Hepatocyte (in vitro differentiated cells): ENCODE data around the gene MAD1L1. TPM values are rescaled to one million over a fixed set of nuclear protein-coding genes. Genes with fewer than 3 reads are reported as not detected.

Source experiments
- DNase-seq: peaks from one replicate; pipeline ENCODE4 v3.0.0-alpha.2; 2016; ENCODE audit warnings: low spot score
- H2AFZ ChIP-seq: fragments of 200-600 bp; sonication (generic); 2 replicates; pipeline ENCODE4 v1.6.0; 2016; ENCODE audit warnings: antibody characterized with exemption, mild to moderate bottlenecking
- H3K27ac ChIP-seq: fragments of 200-600 bp; sonication (generic); 2 replicates; pipeline ENCODE4 v1.5.1; 2016; ENCODE audit warnings: mild to moderate bottlenecking
- H3K27me3 ChIP-seq: fragments of 200-600 bp; sonication (generic); 2 replicates; pipeline ENCODE4 v1.6.1; 2016
- H3K36me3 ChIP-seq: fragments of 200-600 bp; sonication (generic); replicated peaks from 2 replicates; pipeline ENCODE4 v1.5.1; 2016; ENCODE audit warnings: low read depth; ENCODE audit not compliant: insufficient read depth
- H3K4me1 ChIP-seq: fragments of 200-600 bp; sonication (generic); 2 replicates; pipeline ENCODE4 v1.5.1; 2016; ENCODE audit warnings: mild to moderate bottlenecking, moderate library complexity; ENCODE audit not compliant: insufficient read depth
- H3K4me2 ChIP-seq: fragments of 200-600 bp; sonication (generic); 2 replicates; pipeline ENCODE4 v1.6.0; 2016
- H3K4me3 ChIP-seq: fragments of 200-600 bp; sonication (generic); 2 replicates; pipeline ENCODE4 v1.5.1; 2016; ENCODE audit warnings: mild to moderate bottlenecking
- H3K79me2 ChIP-seq: fragments of 200-600 bp; sonication (generic); 2 replicates; pipeline ENCODE4 v1.6.0; 2017; ENCODE audit warnings: mild to moderate bottlenecking
- H3K9me2 ChIP-seq: fragments of 200-600 bp; sonication (generic); replicated peaks from 2 replicates; pipeline ENCODE4 v1.6.0; 2017; ENCODE audit warnings: mild to moderate bottlenecking; ENCODE audit not compliant: insufficient read depth
- H3K9me3 ChIP-seq: fragments of 200-600 bp; sonication (generic); 2 replicates; pipeline ENCODE4 v1.5.1; 2016; ENCODE audit warnings: low read depth, mild to moderate bottlenecking
- H4K20me1 ChIP-seq: fragments of 200-600 bp; sonication (generic); 2 replicates; pipeline ENCODE4 v1.6.0; 2016; ENCODE audit warnings: mild to moderate bottlenecking; ENCODE audit not compliant: insufficient read depth, poor library complexity, severe bottlenecking
- CTCF ChIP-seq: fragments of 200-600 bp; sonication (generic); IDR thresholded peaks from 2 replicates; pipeline ENCODE4 v1.5.1; 2016; ENCODE audit warnings: antibody characterized with exemption, mild to moderate bottlenecking; ENCODE audit not compliant: poor library complexity
- EZH2 ChIP-seq: fragments of 200-600 bp; sonication (generic); IDR thresholded peaks from 2 replicates; pipeline ENCODE4 v1.6.1; 2016; ENCODE audit warnings: antibody characterized with exemption, mild to moderate bottlenecking, borderline replicate concordance
- EZH2phosphoT487 ChIP-seq: fragments of 200-600 bp; sonication (generic); IDR thresholded peaks from one replicate; pipeline ENCODE4 v1.6.1; 2018; ENCODE audit warnings: antibody characterized with exemption, mild to moderate bottlenecking, low read depth, moderate library complexity; ENCODE audit not compliant: unreplicated experiment, severe bottlenecking
- WGBS: methylation state at CpG from one replicate; pipeline ENCODE4 v1.1.6; 2016; ENCODE audit warnings: low lambda C conversion rate; ENCODE audit errors: missing lambda C conversion rate; 5-methylcytosine and 5-hydroxymethylcytosine counted together
- polyA plus RNA-seq: library from polyadenylated mRNA; unstranded; fragments of >200 nt; fragmentation: Nextera tagmentation; extraction: Ambion mirVana; gene quantifications from 2 replicates; pipeline ENCODE4 v1.2.1, GENCODE V29; 2016
- total RNA-seq: library from RNA; depleted of rRNA; stranded (reverse); fragments of >200 nt; gene quantifications from 2 replicates; pipeline ENCODE4 v1.2.3, GENCODE V29; 2014

The MAD1L1 gene
- total and polyA plus RNA-seq, 2 experiments from 2014 or later = 30.7 to 31.0 TPM

DNA sequence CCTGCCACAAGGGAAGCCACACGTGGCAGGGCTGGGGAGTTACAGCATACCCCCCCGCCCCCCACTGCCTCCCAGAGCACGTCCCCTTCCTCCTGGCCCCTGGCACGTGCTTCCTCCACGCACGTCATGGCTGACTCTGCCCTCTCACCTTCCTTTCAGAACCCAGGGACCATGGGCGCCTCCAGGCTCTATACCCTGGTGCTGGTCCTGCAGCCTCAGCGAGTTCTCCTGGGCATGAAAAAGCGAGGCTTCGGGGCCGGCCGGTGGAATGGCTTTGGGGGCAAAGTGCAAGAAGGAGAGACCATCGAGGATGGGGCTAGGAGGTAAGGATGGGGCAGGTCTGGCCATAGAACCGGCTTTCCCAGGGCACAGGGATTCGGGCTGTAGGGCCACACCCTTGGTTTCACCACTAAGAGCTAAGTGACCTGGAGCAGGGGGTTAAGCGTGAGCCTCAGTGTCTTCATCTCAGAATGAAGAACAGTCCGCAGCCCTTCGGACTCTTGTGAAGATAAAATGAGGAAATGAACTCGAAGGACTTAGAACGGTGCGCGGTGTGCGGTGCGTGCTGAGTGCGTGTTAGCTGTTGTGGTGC is 11.8 kb upstream of the MAD1L1 start:
- H3K27me3 ChIP-seq = no peaks in the 10 kb centered on the region
- H3K27ac ChIP-seq = no peak overlapping the region
- peaks cover 13% of the 10 kb centered on the region for H3K4me1 ChIP-seq
- peaks cover 5% of the 10 kb centered on the region for H4K20me1 ChIP-seq
- no peaks in the 10 kb centered on the region for H3K9me2 ChIP-seq
- DNase-seq = no peak
- H3K9me3 ChIP-seq = no peaks in the 10 kb centered on the region
- no peak overlapping the region for H3K4me2 ChIP-seq
- H2AFZ ChIP-seq = no peak overlapping the region
- no peaks in the 10 kb centered on the region for H3K36me3 ChIP-seq
- 90% methylated on average over 24 of the region's 25 CpGs for WGBS
- H3K79me2 ChIP-seq = peaks cover 19% of the 10 kb centered on the region
- TF ChIP-seq EZH2 (no peak), CTCF (no peak), EZH2phosphoT487 (no peak)
- H3K4me3 ChIP-seq = no peak overlapping the region

DNA sequence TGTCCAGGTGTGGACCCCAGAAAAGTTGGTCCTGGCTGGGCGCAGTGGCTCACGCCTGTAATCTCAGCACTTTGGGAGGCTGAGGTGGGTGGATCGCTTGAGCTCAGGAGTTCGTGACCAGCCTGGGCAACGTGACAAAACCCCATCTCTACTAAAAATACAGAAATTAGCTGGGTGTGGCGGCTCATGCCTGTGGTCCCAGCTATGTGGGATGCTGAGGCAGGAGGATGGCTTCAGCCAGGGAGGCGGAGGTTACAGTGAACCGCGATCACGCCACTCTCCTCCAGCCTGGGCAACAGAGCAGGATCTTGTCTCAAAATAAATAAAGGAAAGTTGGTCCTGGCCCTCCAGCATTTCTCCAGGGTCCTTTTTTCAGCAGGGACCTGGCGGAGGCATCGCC is 10.7 kb upstream of the MAD1L1 start:
- Histone ChIP-seq H3K4me2 (peak overlapping the region; percentile 95), H3K27ac (no peak overlapping the region), H4K20me1 (peaks cover 5% of the 10 kb centered on the region), H3K4me1 (peaks cover 13% of the 10 kb centered on the region), H3K9me2 (no peaks in the 10 kb centered on the region), H3K79me2 (peaks cover 19% of the 10 kb centered on the region), H3K36me3 (no peaks in the 10 kb centered on the region), H3K27me3 (no peaks in the 10 kb centered on the region), H3K4me3 (no peak overlapping the region), H2AFZ (no peak overlapping the region), H3K9me3 (no peaks in the 10 kb centered on the region)
- DNase-seq = no peak
- 90% methylated on average over 12 of the region's 12 CpGs for WGBS
- TF ChIP-seq CTCF (no peak), EZH2 (no peak), EZH2phosphoT487 (no peak)

DNA sequence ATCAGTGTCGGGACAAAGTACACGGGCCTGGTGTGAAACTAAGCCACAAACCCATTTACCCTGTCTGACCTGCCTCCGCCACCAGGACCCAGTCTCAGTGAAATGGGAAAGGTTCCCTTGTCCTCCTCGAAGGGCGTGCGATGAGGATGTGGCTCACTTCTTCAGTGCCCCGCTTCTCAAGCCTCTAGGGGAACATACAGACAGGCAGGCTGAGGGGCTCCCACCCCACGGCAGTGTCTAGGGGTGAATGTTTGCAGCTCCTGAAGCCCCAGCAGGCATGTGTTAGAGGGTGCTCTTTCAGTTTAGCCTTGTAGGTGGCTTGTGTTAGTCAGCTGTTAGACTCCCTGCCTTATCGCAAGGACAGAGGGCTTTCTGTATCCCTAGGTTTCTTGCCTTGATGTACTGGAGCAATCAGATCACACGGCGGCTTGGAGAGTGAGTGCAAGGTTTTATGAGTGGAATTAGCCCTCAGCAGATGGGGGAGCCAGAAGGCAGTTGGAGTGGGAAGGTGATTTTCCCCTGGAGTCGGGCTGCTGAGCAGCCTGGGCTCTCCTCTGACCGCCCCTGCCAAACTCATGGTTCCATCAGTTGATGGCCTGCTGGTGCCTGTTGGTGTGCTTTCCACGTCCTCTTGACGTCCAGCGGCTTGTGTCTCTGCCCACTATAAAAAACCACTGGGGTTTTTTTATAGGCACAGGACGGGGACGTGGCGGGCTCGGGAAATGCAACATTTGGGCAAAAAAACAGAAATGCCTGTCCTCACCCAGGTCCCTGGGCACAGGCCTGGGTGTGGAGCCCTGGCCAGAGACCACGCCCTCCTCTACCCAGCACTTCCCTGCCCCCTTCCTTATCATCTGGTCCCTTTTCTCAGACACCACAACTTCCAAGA is 10.0 kb upstream of the MAD1L1 start:
- peak overlapping the region; percentile 92 for H3K4me3 ChIP-seq
- TF ChIP-seq EZH2phosphoT487 (no peak), CTCF (no peak), EZH2 (no peak)
- H3K36me3 ChIP-seq = no peaks in the 10 kb centered on the region
- H3K9me3 ChIP-seq = no peaks in the 10 kb centered on the region
- H3K4me1 ChIP-seq = peaks cover 13% of the 10 kb centered on the region
- H4K20me1 ChIP-seq = peaks cover 5% of the 10 kb centered on the region
- peak overlapping the region; percentile 17 for H3K27ac ChIP-seq
- H3K4me2 ChIP-seq = peak overlapping the region; percentile 95
- no peak for DNase-seq
- H3K27me3 ChIP-seq = no peaks in the 10 kb centered on the region
- H3K9me2 ChIP-seq = no peaks in the 10 kb centered on the region
- H3K79me2 ChIP-seq = peaks cover 19% of the 10 kb centered on the region
- H2AFZ ChIP-seq = peak overlapping the region; percentile 94
- WGBS = 12% methylated on average over 20 of the region's 21 CpGs
